HCT116 (cell line): Measurements from ENCODE around the gene PPHLN1. TPM values are rescaled to one million over a fixed set of nuclear protein-coding genes. Genes with fewer than 3 reads are reported as not detected.

Experiments
- ATAC-seq: fragments of 200-7000 bp; cut with Tn5 transposase; 2 replicates; pipeline ENCODE4 v1.9.1; 2020; ENCODE audit warnings: mild to moderate bottlenecking, moderate library complexity
- BruUV-seq: library from RNA; stranded (reverse); fragments of 400-500 nt; replicated peaks from 2 replicates; lab custom pipeline; 2021; lab: Mats Ljungman, UMichigan
- CTCF ChIA-PET: fragments of 300-600 bp; sonication (Branson Sonifier 250); formaldehyde crosslinking; loops from one replicate; lab custom pipeline; 2021; ENCODE audit warnings: antibody characterized with exemption; lab: Charles Lee
- POLR2A ChIA-PET: fragments of 300-600, 350-600 bp; sonication (Branson Sonifier 250); formaldehyde crosslinking; loops from one replicate; lab custom pipeline; 2021; ENCODE audit warnings: antibody characterized with exemption; lab: Charles Lee
- RAD21 ChIA-PET, 2 experiments: fragments of 300-600 bp; sonication (Branson Sonifier 250); formaldehyde crosslinking; loops; one replicate each; lab custom pipeline; 2023; ENCODE audit warnings: low total read pairs in 2 of 2; ENCODE audit not compliant: uncharacterized antibody in 2 of 2, unreplicated experiment in 2 of 2, low non-redundant PET in 1 of 2; lab: Charles Lee
- DNase-seq: peaks from one replicate; pipeline ENCODE4 v3.0.0-alpha.2; 2010; ENCODE audit warnings: low read depth, low spot score
- H2AFZ ChIP-seq: fragments of 200-600 bp; shearing (Covaris generic), sonication (generic); 2 replicates; pipeline ENCODE4 v1.6.1; 2017; ENCODE audit warnings: low read depth, mixed run types, mixed read lengths, antibody characterized with exemption, low read length; ENCODE audit not compliant: poor library complexity, severe bottlenecking
- H3K27ac ChIP-seq: 2 replicates; pipeline ENCODE4 v1.5.1; 2012; ENCODE audit warnings: low read depth, low read length
- H3K27me3 ChIP-seq: fragments of 200-600 bp; sonication (generic); 2 replicates; pipeline ENCODE4 v1.6.1; 2016; ENCODE audit warnings: mixed run types, low read length, mixed read lengths; ENCODE audit not compliant: insufficient read depth
- H3K36me3 ChIP-seq, 2 experiments: fragments of 200-500 bp in 1 of 2; fragments of 200-600 bp in 1 of 2; sonication (Bioruptor generic) in 1 of 2; sonication (generic) in 1 of 2; 2 replicates each; pipeline versions ENCODE4 v1.5.1 to v1.6.1; 2014 to 2016; ENCODE audit warnings: low read length in 2 of 2, inconsistent platforms in 1 of 2, mixed read lengths in 1 of 2, mixed run types in 1 of 2; ENCODE audit not compliant: insufficient read depth in 2 of 2, control insufficient read depth in 1 of 2
- H3K4me1 ChIP-seq, 2 experiments: fragments of 200-600 bp in 1 of 2; sonication (generic) in 1 of 2; 2 replicates each; pipeline versions ENCODE4 v1.5.1 to v1.6.1; 2012 to 2017; ENCODE audit warnings: low read length in 2 of 2, inconsistent platforms in 1 of 2, mild to moderate bottlenecking in 1 of 2, mixed read lengths in 1 of 2, mixed run types in 1 of 2, moderate library complexity in 1 of 2; ENCODE audit not compliant: insufficient read depth in 2 of 2, control insufficient read depth in 1 of 2
- H3K4me2 ChIP-seq: fragments of 200-600 bp; sonication (generic); 2 replicates; pipeline ENCODE4 v1.6.1; 2017; ENCODE audit warnings: mixed run types, low read length, mixed read lengths
- H3K4me3 ChIP-seq, 2 experiments: fragments of 200-600 bp in 1 of 2; sonication (generic) in 1 of 2; replicated peaks in 1 of 2; 2 replicates each; pipeline ENCODE4 v1.5.1; 2011 to 2016; ENCODE audit warnings: low read length in 2 of 2, control low read depth in 1 of 2, low read depth in 1 of 2, mild to moderate bottlenecking in 1 of 2, mixed read lengths in 1 of 2, mixed run types in 1 of 2
- H3K79me2 ChIP-seq: fragments of 200-600 bp; sonication (generic); 2 replicates; pipeline ENCODE4 v1.6.1; 2017; ENCODE audit warnings: mild to moderate bottlenecking, mixed run types, low read length, moderate library complexity, mixed read lengths; ENCODE audit not compliant: insufficient read depth
- H3K9ac ChIP-seq: fragments of 200-600 bp; sonication (generic); 2 replicates; pipeline ENCODE4 v1.6.1; 2016; ENCODE audit warnings: low read length, mixed read lengths
- H3K9me2 ChIP-seq: fragments of 200-600 bp; sonication (generic), shearing (Covaris generic); 2 replicates; pipeline ENCODE4 v1.6.1; 2017; ENCODE audit warnings: mixed run types, mild to moderate bottlenecking, moderate library complexity; ENCODE audit not compliant: insufficient read depth
- H3K9me3 ChIP-seq, 2 experiments: fragments of 200-500 bp in 1 of 2; fragments of 200-600 bp in 1 of 2; sonication (Bioruptor generic) in 1 of 2; sonication (generic) in 1 of 2; 2 replicates each; pipeline ENCODE4 v1.6.1; 2014 to 2017; ENCODE audit warnings: low read length in 2 of 2, mixed read lengths in 2 of 2, inconsistent platforms in 1 of 2, low read depth in 1 of 2, mild to moderate bottlenecking in 1 of 2, mixed run types in 1 of 2, moderate library complexity in 1 of 2; ENCODE audit not compliant: control insufficient read depth in 1 of 2, insufficient read depth in 1 of 2
- H4K20me1 ChIP-seq: fragments of 200-600 bp; sonication (generic), shearing (Covaris generic); 2 replicates; pipeline ENCODE4 v1.6.1; 2017; ENCODE audit warnings: mixed run types, mild to moderate bottlenecking, moderate library complexity; ENCODE audit not compliant: insufficient read depth
- ATF3 ChIP-seq: IDR thresholded peaks from 2 replicates; pipeline ENCODE4 v1.6.1; 2012
- CBX3 ChIP-seq: IDR thresholded peaks from 2 replicates; pipeline ENCODE4 v1.6.1; 2012; ENCODE audit warnings: low read depth
- CEBPB ChIP-seq: IDR thresholded peaks from 2 replicates; pipeline ENCODE4 v1.6.1; 2012; ENCODE audit warnings: low read depth
- CTCF ChIP-seq, 3 experiments: fragments of 200-600 bp in 1 of 3; sonication (generic) in 1 of 3; IDR thresholded peaks in 2 of 3; conservative IDR thresholded peaks in 1 of 3; 2 replicates each; pipeline ENCODE4 v1.5.1; 2012 to 2017; ENCODE audit warnings: low read depth in 2 of 3, low read length in 2 of 3, antibody characterized with exemption in 1 of 3, borderline replicate concordance in 1 of 3, control low read depth in 1 of 3, mild to moderate bottlenecking in 1 of 3, mixed read lengths in 1 of 3, mixed run types in 1 of 3, moderate library complexity in 1 of 3; ENCODE audit not compliant: insufficient read depth in 1 of 3
- EGR1 ChIP-seq: IDR thresholded peaks from 2 replicates; pipeline ENCODE4 v1.6.1; 2012; ENCODE audit warnings: low read depth
- ELF1 ChIP-seq: IDR thresholded peaks from 2 replicates; pipeline ENCODE4 v1.6.1; 2012; ENCODE audit warnings: low read depth, borderline replicate concordance
- EZH2phosphoT487 ChIP-seq: fragments of 200-600 bp; IDR thresholded peaks from 2 replicates; pipeline ENCODE4 v1.6.1; 2018; ENCODE audit warnings: antibody characterized with exemption, borderline replicate concordance
- JUND ChIP-seq: IDR thresholded peaks from 2 replicates; pipeline ENCODE4 v1.6.1; 2012
- MAX ChIP-seq: IDR thresholded peaks from 2 replicates; pipeline ENCODE4 v1.6.1; 2012
- POLR2AphosphoS5 ChIP-seq: IDR thresholded peaks from 2 replicates; pipeline ENCODE4 v1.6.1; 2011; ENCODE audit warnings: mild to moderate bottlenecking, low read depth, low read length, moderate library complexity
- RAD21 ChIP-seq: IDR thresholded peaks from 2 replicates; pipeline ENCODE4 v1.6.1; 2012; ENCODE audit warnings: low read depth, mild to moderate bottlenecking
- REST ChIP-seq: IDR thresholded peaks from 2 replicates; pipeline ENCODE4 v1.6.1; 2012; ENCODE audit warnings: low read depth
- SIN3A ChIP-seq: IDR thresholded peaks from 2 replicates; pipeline ENCODE4 v1.6.1; 2012; ENCODE audit warnings: low read depth
- SP1 ChIP-seq: IDR thresholded peaks from 2 replicates; pipeline ENCODE4 v1.6.1; 2012; ENCODE audit warnings: low read depth
- YY1 ChIP-seq: IDR thresholded peaks from 2 replicates; pipeline ENCODE4 v1.6.1; 2011; ENCODE audit warnings: low read length, low read depth, moderate library complexity, mild to moderate bottlenecking; ENCODE audit not compliant: insufficient replicate concordance; ENCODE audit errors: extremely low read depth
- ZBTB33 ChIP-seq: IDR thresholded peaks from 2 replicates; pipeline ENCODE4 v1.6.1; 2011; ENCODE audit warnings: mild to moderate bottlenecking, low read length, moderate library complexity; ENCODE audit not compliant: insufficient replicate concordance; ENCODE audit errors: extremely low read depth
- intact Hi-C: fragments of 100-400 bp; cut with micrococcal nuclease; formaldehyde crosslinking; loops from 2 replicates; pipeline ENCODE4 v1.10.0; 2022
- total RNA-seq: library from RNA; stranded (reverse); gene quantifications from one replicate; pipeline ENCODE4 v1.2.1, GENCODE V29; 2021; ENCODE audit not compliant: unreplicated experiment

Gene PPHLN1
- total RNA-seq, 1 experiment from 2014 or later: 57.4 TPM

DNA sequence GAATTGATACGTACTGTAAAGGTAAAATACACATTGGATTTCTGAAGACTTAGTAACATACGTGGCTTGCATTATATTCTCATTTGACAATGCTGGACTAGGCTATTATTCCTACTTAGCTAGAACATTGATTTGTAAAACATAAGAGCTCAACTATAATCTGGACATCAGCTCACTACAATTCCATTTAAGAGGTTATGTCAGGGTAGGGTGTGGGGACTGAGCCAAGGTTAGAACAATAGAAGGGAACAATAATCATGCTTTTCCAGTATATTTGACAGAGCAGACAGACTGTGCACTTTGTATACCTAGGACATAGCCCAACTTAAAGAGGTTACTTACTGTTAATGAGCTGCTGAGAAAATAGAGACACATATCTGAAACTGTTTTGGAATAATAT is 10.9 kb upstream of the PPHLN1 start:
- H3K9me2 ChIP-seq: no peaks in the 10 kb centered on the region
- POLR2A ChIA-PET: no interaction called here
- TF ChIP-seq REST: no peak
- TF ChIP-seq RAD21: no peak
- no peak for TF ChIP-seq YY1
- TF ChIP-seq EGR1: no peak
- TF ChIP-seq POLR2AphosphoS5: no peak
- TF ChIP-seq SP1: no peak
- no peak for TF ChIP-seq ELF1
- TF ChIP-seq MAX: no peak
- no peak for TF ChIP-seq CEBPB
- no peak for TF ChIP-seq CTCF (IDR thresholded peaks at IDR 0.05 in 2 of 3, conservative IDR thresholded peaks at IDR 0.05 in 1 of 3; ENCODE audit: borderline replicate concordance in 1 of 3, insufficient read depth in 1 of 3, low read depth in 2 of 3, low read length in 2 of 3)
- no peak for TF ChIP-seq JUND
- TF ChIP-seq EZH2phosphoT487: no peak
- TF ChIP-seq CBX3: no peak
- TF ChIP-seq ATF3: no peak
- no peak for TF ChIP-seq SIN3A
- no peak for TF ChIP-seq ZBTB33
- TF ChIP-seq, all 23 proteins: peak for 0
- BruUV-seq: no TSS peak
- H3K4me1 ChIP-seq: no peaks in the 10 kb centered on the region
- RAD21 ChIA-PET: no interaction called here
- no peak overlapping the region for H3K4me2 ChIP-seq
- H3K27me3 ChIP-seq: no peaks in the 10 kb centered on the region
- H3K9ac ChIP-seq: no peak overlapping the region
- H4K20me1 ChIP-seq: no peaks in the 10 kb centered on the region
- H3K4me3 ChIP-seq: no peak overlapping the region
- no peaks in the 10 kb centered on the region for H3K9me3 ChIP-seq
- DNase-seq (no peak), ATAC-seq (no peak)
- peaks cover 9 to 11% of the 10 kb centered on the region in 2 experiments; a peak in 1 of 4 replicates for H3K36me3 ChIP-seq
- no peaks in the 10 kb centered on the region for H3K79me2 ChIP-seq
- no peak overlapping the region for H3K27ac ChIP-seq
- intact Hi-C loops: no loop called here
- CTCF ChIA-PET: no interaction called here
- no peak overlapping the region for H2AFZ ChIP-seq
